Measurements from ENCODE around the gene ZNF106.

Gene ZNF106

DNA sequence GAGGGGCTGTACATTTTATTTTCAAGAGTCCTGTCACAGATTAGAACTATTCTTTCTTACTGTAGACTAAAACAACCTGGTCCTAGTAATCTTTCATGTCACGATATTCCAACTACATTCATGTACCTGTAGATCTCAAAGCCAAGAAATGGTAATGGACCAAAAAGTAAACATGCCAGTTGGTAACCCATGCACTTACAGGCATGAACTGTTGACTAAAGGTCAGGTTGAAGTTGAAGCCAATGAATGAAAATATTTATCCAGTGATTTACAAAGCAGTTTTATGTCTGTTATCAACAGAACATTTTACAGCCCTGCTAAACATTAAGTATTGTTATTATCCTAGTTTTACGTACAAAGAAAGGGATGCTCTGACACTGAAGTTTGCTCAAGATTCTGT is 32.4 kb upstream of the ZNF106 start:
- ATAC-seq, result no peak
- no peak for TF ChIP-seq RARB (CRISPR knock-in tag; IDR thresholded peaks at IDR 0.05)
- TF ChIP-seq CSDC2 (CRISPR knock-in tag; IDR thresholded peaks at IDR 0.05), result no peak
- TF ChIP-seq, protein P1, sequence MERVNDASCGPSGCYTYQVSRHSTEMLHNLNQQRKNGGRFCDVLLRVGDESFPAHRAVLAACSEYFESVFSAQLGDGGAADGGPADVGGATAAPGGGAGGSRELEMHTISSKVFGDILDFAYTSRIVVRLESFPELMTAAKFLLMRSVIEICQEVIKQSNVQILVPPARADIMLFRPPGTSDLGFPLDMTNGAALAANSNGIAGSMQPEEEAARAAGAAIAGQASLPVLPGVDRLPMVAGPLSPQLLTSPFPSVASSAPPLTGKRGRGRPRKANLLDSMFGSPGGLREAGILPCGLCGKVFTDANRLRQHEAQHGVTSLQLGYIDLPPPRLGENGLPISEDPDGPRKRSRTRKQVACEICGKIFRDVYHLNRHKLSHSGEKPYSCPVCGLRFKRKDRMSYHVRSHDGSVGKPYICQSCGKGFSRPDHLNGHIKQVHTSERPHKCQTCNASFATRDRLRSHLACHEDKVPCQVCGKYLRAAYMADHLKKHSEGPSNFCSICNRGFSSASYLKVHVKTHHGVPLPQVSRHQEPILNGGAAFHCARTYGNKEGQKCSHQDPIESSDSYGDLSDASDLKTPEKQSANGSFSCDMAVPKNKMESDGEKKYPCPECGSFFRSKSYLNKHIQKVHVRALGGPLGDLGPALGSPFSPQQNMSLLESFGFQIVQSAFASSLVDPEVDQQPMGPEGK (CRISPR knock-in tag; IDR thresholded peaks at IDR 0.05; ENCODE audit: borderline replicate concordance), result no peak
- TF ChIP-seq ESRRG (CRISPR knock-in tag; IDR thresholded peaks at IDR 0.05), result no peak
- TF ChIP-seq GLIS3 (CRISPR knock-in tag; IDR thresholded peaks at IDR 0.05), result no peak
- TF ChIP-seq, protein P2, sequence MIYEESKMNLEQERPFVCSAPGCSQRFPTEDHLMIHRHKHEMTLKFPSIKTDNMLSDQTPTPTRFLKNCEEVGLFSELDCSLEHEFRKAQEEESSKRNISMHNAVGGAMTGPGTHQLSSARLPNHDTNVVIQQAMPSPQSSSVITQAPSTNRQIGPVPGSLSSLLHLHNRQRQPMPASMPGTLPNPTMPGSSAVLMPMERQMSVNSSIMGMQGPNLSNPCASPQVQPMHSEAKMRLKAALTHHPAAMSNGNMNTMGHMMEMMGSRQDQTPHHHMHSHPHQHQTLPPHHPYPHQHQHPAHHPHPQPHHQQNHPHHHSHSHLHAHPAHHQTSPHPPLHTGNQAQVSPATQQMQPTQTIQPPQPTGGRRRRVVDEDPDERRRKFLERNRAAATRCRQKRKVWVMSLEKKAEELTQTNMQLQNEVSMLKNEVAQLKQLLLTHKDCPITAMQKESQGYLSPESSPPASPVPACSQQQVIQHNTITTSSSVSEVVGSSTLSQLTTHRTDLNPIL (CRISPR knock-in tag; IDR thresholded peaks at IDR 0.05; ENCODE audit: low read depth), result no peak
- no peak for TF ChIP-seq ARNTL (CRISPR knock-in tag; IDR thresholded peaks at IDR 0.05; ENCODE audit: borderline replicate concordance, low read depth)
- TF ChIP-seq, protein P3, sequence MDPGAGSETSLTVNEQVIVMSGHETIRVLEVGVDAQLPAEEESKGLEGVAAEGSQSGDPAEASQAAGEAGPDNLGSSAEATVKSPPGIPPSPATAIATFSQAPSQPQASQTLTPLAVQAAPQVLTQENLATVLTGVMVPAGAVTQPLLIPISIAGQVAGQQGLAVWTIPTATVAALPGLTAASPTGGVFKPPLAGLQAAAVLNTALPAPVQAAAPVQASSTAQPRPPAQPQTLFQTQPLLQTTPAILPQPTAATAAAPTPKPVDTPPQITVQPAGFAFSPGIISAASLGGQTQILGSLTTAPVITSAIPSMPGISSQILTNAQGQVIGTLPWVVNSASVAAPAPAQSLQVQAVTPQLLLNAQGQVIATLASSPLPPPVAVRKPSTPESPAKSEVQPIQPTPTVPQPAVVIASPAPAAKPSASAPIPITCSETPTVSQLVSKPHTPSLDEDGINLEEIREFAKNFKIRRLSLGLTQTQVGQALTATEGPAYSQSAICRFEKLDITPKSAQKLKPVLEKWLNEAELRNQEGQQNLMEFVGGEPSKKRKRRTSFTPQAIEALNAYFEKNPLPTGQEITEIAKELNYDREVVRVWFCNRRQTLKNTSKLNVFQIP (CRISPR knock-in tag; IDR thresholded peaks at IDR 0.05; ENCODE audit: borderline replicate concordance, low read depth), result no peak
- TF ChIP-seq TOX (CRISPR knock-in tag; IDR thresholded peaks at IDR 0.05; ENCODE audit: borderline replicate concordance), result no peak

DNA sequence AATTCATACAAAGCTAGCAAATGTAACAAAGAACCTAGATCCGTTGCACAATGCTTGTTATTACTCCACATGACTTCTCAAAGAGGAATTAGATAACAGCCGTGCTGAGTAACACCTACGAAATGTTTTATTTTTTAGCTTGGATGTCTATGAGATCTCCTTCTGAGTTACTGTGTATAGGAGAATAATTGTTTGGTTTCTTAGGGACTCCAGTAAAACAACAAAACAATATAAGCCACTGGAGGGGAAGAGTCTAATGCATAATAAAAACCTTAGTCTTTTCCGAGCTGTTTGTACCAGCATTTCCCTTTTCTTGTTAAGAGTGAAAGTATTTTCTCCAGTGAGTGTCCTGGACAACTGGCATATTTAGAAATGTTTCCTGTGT is 20.1 kb upstream of the ZNF106 start:
- ATAC-seq, result no peak
- TF ChIP-seq, protein P3 (CRISPR knock-in tag; IDR thresholded peaks at IDR 0.05; ENCODE audit: borderline replicate concordance, low read depth), result no peak
- TF ChIP-seq ZC3H10 (CRISPR knock-in tag; IDR thresholded peaks at IDR 0.05) (no peak), ZFP3 (CRISPR knock-in tag; IDR thresholded peaks at IDR 0.05) (no peak), ARNTL (CRISPR knock-in tag; IDR thresholded peaks at IDR 0.05; ENCODE audit: borderline replicate concordance, low read depth) (no peak), RARB (CRISPR knock-in tag; IDR thresholded peaks at IDR 0.05) (no peak), ZFP30 (CRISPR knock-in tag; IDR thresholded peaks at IDR 0.05) (no peak)
- TF ChIP-seq, protein P4, sequence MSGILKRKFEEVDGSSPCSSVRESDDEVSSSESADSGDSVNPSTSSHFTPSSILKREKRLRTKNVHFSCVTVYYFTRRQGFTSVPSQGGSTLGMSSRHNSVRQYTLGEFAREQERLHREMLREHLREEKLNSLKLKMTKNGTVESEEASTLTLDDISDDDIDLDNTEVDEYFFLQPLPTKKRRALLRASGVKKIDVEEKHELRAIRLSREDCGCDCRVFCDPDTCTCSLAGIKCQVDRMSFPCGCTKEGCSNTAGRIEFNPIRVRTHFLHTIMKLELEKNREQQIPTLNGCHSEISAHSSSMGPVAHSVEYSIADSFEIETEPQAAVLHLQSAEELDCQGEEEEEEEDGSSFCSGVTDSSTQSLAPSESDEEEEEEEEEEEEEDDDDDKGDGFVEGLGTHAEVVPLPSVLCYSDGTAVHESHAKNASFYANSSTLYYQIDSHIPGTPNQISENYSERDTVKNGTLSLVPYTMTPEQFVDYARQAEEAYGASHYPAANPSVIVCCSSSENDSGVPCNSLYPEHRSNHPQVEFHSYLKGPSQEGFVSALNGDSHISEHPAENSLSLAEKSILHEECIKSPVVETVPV (CRISPR knock-in tag; IDR thresholded peaks at IDR 0.05), result no peak

DNA sequence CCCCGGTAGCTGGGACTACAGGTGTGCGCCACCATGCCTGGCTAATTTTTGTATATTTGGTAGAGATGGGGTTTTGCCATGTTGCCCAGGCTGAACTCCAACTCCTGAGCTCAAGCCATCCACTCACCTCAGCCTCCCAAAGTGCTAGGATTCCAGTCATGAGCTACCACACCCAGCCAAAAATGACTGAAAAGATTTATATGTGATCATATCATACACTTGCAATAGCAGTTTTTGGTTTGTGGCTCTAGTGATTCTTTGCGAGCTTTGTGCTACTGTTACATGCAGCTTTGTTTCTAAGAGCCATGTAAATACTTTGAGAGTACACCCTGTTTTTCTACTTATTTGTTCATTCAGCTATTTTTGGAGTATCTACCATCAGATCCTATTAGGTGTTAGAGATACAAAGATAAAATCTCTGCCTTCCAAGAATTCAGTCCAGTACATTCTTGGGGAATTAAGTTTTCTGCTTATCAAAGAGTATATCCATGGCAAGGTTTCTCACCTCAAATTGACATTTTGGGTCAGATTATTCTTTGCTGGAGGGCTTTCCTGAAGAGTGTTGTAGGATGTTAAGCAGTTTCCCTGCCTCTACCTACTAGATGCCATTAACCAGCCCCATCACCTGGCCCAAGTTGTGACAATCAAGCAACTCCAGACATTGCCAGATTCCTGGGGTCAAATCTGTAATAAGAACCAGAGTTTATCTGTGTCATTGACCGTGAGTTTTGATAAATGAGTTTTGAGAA is 19.5 kb upstream of the ZNF106 start:
- no peak for ATAC-seq
- no peak for TF ChIP-seq ISL1 (CRISPR knock-in tag; IDR thresholded peaks at IDR 0.05)
- TF ChIP-seq, protein P2 (CRISPR knock-in tag; IDR thresholded peaks at IDR 0.05; ENCODE audit: low read depth), result no peak
- no peak for TF ChIP-seq TOX (CRISPR knock-in tag; IDR thresholded peaks at IDR 0.05; ENCODE audit: borderline replicate concordance)
- TF ChIP-seq ZNF70 (CRISPR knock-in tag; IDR thresholded peaks at IDR 0.05), result no peak
- no peak for TF ChIP-seq RARB (CRISPR knock-in tag; IDR thresholded peaks at IDR 0.05)
- TF ChIP-seq CSDC2 (CRISPR knock-in tag; IDR thresholded peaks at IDR 0.05), result no peak
- TF ChIP-seq ZFP30 (CRISPR knock-in tag; IDR thresholded peaks at IDR 0.05), result no peak
- no peak for TF ChIP-seq OSR1 (CRISPR knock-in tag; IDR thresholded peaks at IDR 0.05)
- TF ChIP-seq TCF4 (CRISPR knock-in tag; IDR thresholded peaks at IDR 0.05; ENCODE audit: borderline replicate concordance), result no peak
- no peak for TF ChIP-seq GLIS3 (CRISPR knock-in tag; IDR thresholded peaks at IDR 0.05)
- TF ChIP-seq SNAI2 (CRISPR knock-in tag; IDR thresholded peaks at IDR 0.05), result no peak
- TF ChIP-seq, protein P1 (CRISPR knock-in tag; IDR thresholded peaks at IDR 0.05; ENCODE audit: borderline replicate concordance), result no peak
- no peak for TF ChIP-seq ZNF565 (CRISPR knock-in tag; conservative IDR thresholded peaks at IDR 0.05; ENCODE audit: low read depth)
- TF ChIP-seq ZNF8 (CRISPR knock-in tag; IDR thresholded peaks at IDR 0.05), result no peak
- TF ChIP-seq, protein P3 (CRISPR knock-in tag; IDR thresholded peaks at IDR 0.05; ENCODE audit: borderline replicate concordance, low read depth), result no peak
- no peak for TF ChIP-seq ESRRG (CRISPR knock-in tag; IDR thresholded peaks at IDR 0.05)
